A549 (cell line): ENCODE results near the gene MGAT5B. TPM values are rescaled to one million over a fixed set of nuclear protein-coding genes. Genes with fewer than 3 reads are reported as not detected.

Source experiments
- ATAC-seq, 2 experiments: fragments of 200-7000 bp in 1 of 2; fragments of >200 bp in 1 of 2; cut with Nextera tagmentation in 1 of 2; cut with Tn5 transposase in 1 of 2; 3 replicates each; pipeline versions ENCODE4 v1.8.0 to v1.9.1; 2018 to 2020; ENCODE audit warnings: mild to moderate bottlenecking in 1 of 2, moderate library complexity in 1 of 2
- CTCF ChIA-PET: fragments of 300-600 bp; sonication (Branson Sonifier 250); formaldehyde crosslinking; extraction: SDS; loops from one replicate; lab custom pipeline; 2021; ENCODE audit warnings: antibody characterized with exemption, inconsistent platforms; lab: Yijun Ruan, JAX
- POLR2A ChIA-PET: fragments of 350-600 bp; formaldehyde crosslinking; extraction: SDS; loops from one replicate; lab custom pipeline; 2021; ENCODE audit warnings: antibody characterized with exemption, inconsistent platforms; lab: Yijun Ruan, JAX
- DNase-seq, 2 experiments: peaks; one replicate each; pipeline versions ENCODE4 v3.0.0 to v3.0.0-alpha.2; 2011 to 2016; ENCODE audit warnings: low read depth in 1 of 2, low spot score in 1 of 2
- FAIRE-seq: peaks from 2 replicates; lab custom pipeline; 2011; peaks lifted over from hg19 to GRCh38; lab: Jason Lieb, UNC
- H3K27ac ChIP-seq, 2 experiments: fragments of >200 bp; sonication (Bioruptor Twin); formaldehyde crosslinking; 3 replicates each; pipeline ENCODE4 v1.5.1; 2016 to 2017
- H3K4me1 ChIP-seq: fragments of >200 bp; sonication (Bioruptor Twin); formaldehyde crosslinking; 3 replicates; pipeline ENCODE4 v1.6.1; 2016
- H3K4me2 ChIP-seq: fragments of >200 bp; sonication (Bioruptor Twin); formaldehyde crosslinking; 3 replicates; pipeline ENCODE4 v1.6.1; 2016
- H3K4me3 ChIP-seq: fragments of >200 bp; sonication (Bioruptor Twin); formaldehyde crosslinking; 3 replicates; pipeline ENCODE4 v1.5.1; 2016
- H3K9me3 ChIP-seq: fragments of >200 bp; sonication (Bioruptor Twin); formaldehyde crosslinking; 3 replicates; pipeline ENCODE4 v1.6.1; 2016
- CBX8 ChIP-seq: fragments of 200-600 bp; sonication (generic); IDR thresholded peaks from 2 replicates; pipeline ENCODE4 v1.6.1; 2016
- CEBPB ChIP-seq, 2 experiments: fragments of >200 bp in 1 of 2; sonication (Bioruptor Twin) in 1 of 2; formaldehyde crosslinking in 1 of 2; IDR thresholded peaks; 2 replicates each; pipeline ENCODE4 v1.6.1; 2012 to 2016
- EHMT2 ChIP-seq: fragments of 200-600 bp; sonication (generic); IDR thresholded peaks from 2 replicates; pipeline ENCODE4 v1.6.1; 2016; ENCODE audit warnings: antibody characterized with exemption, low read depth, mild to moderate bottlenecking, moderate library complexity
- ESRRA ChIP-seq: fragments of 150-350 bp; IDR thresholded peaks from 2 replicates; pipeline ENCODE4 v1.6.1; 2014; ENCODE audit warnings: mild to moderate bottlenecking, low read length, borderline replicate concordance
- FOSL2 ChIP-seq, 2 experiments: fragments of 450-650 bp in 1 of 2; fragments of >200 bp in 1 of 2; sonication (Bioruptor Twin) in 1 of 2; formaldehyde crosslinking; IDR thresholded peaks; 2 replicates each; pipeline versions ENCODE4 v1.5.0 to v1.6.1; 2016 to 2020; ENCODE audit warnings: mild to moderate bottlenecking in 1 of 2, moderate library complexity in 1 of 2
- GATA3 ChIP-seq: IDR thresholded peaks from 2 replicates; pipeline ENCODE4 v1.6.1; 2012; ENCODE audit warnings: borderline replicate concordance
- HOXA7 ChIP-seq: fragments of 250-450 bp; sonication (Bioruptor Pico); IDR thresholded peaks from 2 replicates; pipeline ENCODE4 v1.5.0; 2020; ENCODE audit warnings: mild to moderate bottlenecking, moderate library complexity
- JUN ChIP-seq, 2 experiments: fragments of >200 bp; sonication (Bioruptor Twin); formaldehyde crosslinking; IDR thresholded peaks; 2 replicates in 1 of 2; 3 replicates in 1 of 2; pipeline ENCODE4 v1.6.1; 2016 to 2017
- JUNB ChIP-seq: fragments of >200 bp; sonication (Bioruptor Twin); formaldehyde crosslinking; IDR thresholded peaks from 2 replicates; pipeline ENCODE4 v1.6.1; 2016
- KDM5A ChIP-seq: fragments of 200-600 bp; sonication (generic); IDR thresholded peaks from 2 replicates; pipeline ENCODE4 v1.6.1; 2016; ENCODE audit warnings: antibody characterized with exemption, mild to moderate bottlenecking
- MAFK ChIP-seq: fragments of 450-650 bp; IDR thresholded peaks from 2 replicates; pipeline ENCODE4 v1.6.1; 2014; ENCODE audit not compliant: partially characterized antibody
- ZNF302 ChIP-seq: fragments of 250-450 bp; sonication (Bioruptor Pico); IDR thresholded peaks from 2 replicates; pipeline ENCODE4 v1.9.0; 2021; ENCODE audit warnings: inconsistent platforms, mild to moderate bottlenecking, moderate library complexity
- WGBS: methylation state at CpG from one replicate; pipeline ENCODE4 v1.1.6; 2017; ENCODE audit errors: missing lambda C conversion rate; 5-methylcytosine and 5-hydroxymethylcytosine counted together
- polyA plus RNA-seq, 4 experiments: library from polyadenylated mRNA; depleted of rRNA in 3 of 4; stranded (reverse); fragments of >200 nt; fragmentation: RNase III in 1 of 4; extraction: RNeasy Plus Mini Kit Qiagen cat#74134 plus additional on column Dnase treatment in 1 of 4; gene quantifications; 2 replicates in 3 of 4; 3 replicates in 1 of 4; pipeline ENCODE4 v1.2.3, GENCODE V29; 2011 to 2017

Gene MGAT5B
- polyA plus RNA-seq, 2 of the 4 experiments (the other 2 are of a cell fraction): 7.6 to 22.8 TPM

- no peak for TF ChIP-seq ZNF302 (CRISPR knock-in tag)
- ChIA-PET CTCF (interaction anchor here (0.8 to 10.2 kb wide), 4 partner anchors 49 to 222 kb away, joined by 3 to 776 read pairs (median 8); no protein-coding TSS in a partner anchor), POLR2A (no interaction called here)
- no peak for ATAC-seq
- Histone ChIP-seq H3K4me2 (no peak overlapping the region), H3K4me1 (peaks cover 32% of the 10 kb centered on the region), H3K4me3 (no peak overlapping the region), H3K27ac (peak overlapping the region in 1 of 2 experiments; percentile 97; a peak in 2 of 6 replicates), H3K9me3 (no peaks in the 10 kb centered on the region)
- FAIRE-seq: no peak
- 95% methylated on average over 5 of the region's 5 CpGs for WGBS
- DNase-seq: no peak
Measured at GRCh38 chr17:76866203-76866602, 2.0 kb upstream of the MGAT5B start.

GRCh38 chr17:76866774-76867577 is 1.2 kb upstream of the MGAT5B start:
- no peak for DNase-seq
- no peaks in the 10 kb centered on the region for H3K9me3 ChIP-seq
- peaks cover 39% of the 10 kb centered on the region for H3K4me1 ChIP-seq
- WGBS: 66% methylated on average over 9 of the region's 9 CpGs
- peak in 1 of 2 experiments; percentile 38; a peak in 3 of 6 replicates for ATAC-seq
- CTCF ChIA-PET: interaction anchor here (0.5 to 10.2 kb wide), 64 partner anchors 11 to 387 kb away, joined by 3 to 776 read pairs (median 8); no protein-coding TSS in a partner anchor
- H3K4me3 ChIP-seq: no peak overlapping the region
- POLR2A ChIA-PET: interaction anchor here (3.0 kb wide), 1 partner anchor 190 kb away, joined by 17 read pairs; no protein-coding TSS in a partner anchor
- no peak for TF ChIP-seq FOSL2 (IDR thresholded peaks at IDR 0.05)
- peak; percentile 43; the same call in 1 of the 2 replicates for TF ChIP-seq FOSL2 (CRISPR knock-in tag; IDR thresholded peaks at IDR 0.05)
- TF ChIP-seq EHMT2: no peak
- no peak for TF ChIP-seq MAFK
- no peak for TF ChIP-seq HOXA7 (CRISPR knock-in tag)
- TF ChIP-seq KDM5A: no peak
- TF ChIP-seq JUNB: 0 out of 2 replicates have a peak, but pooled peaks have one; percentile 9
- peak overlapping the region; percentile 93 to 97; a peak in 5 of 6 replicates for H3K27ac ChIP-seq
- peak overlapping the region; percentile 87 for H3K4me2 ChIP-seq
- no peak for FAIRE-seq

GRCh38 chr17:76867578-76868175 is 527 bp upstream of the MGAT5B start:
- CTCF ChIA-PET: interaction anchor here (0.5 to 10.2 kb wide), 94 partner anchors 12 to 400 kb away, joined by 3 to 776 read pairs (median 7); no protein-coding TSS in a partner anchor
- H3K4me1 ChIP-seq: peaks cover 46% of the 10 kb centered on the region
- no peak for FAIRE-seq
- H3K4me3 ChIP-seq: peak overlapping the region; percentile 70; the same call in 2 of the 3 replicates
- peak; percentile 6 to 21; a peak in 4 of 6 replicates for ATAC-seq
- H3K27ac ChIP-seq: peak overlapping the region; percentile 93 to 97
- peak overlapping the region; percentile 87 for H3K4me2 ChIP-seq
- POLR2A ChIA-PET: interaction anchor here (0.7 to 3.0 kb wide), 6 partner anchors 178 to 273 kb away, joined by 3 to 17 read pairs (median 3); partner anchors contain the start of gene SEC14L1
- no peaks in the 10 kb centered on the region for H3K9me3 ChIP-seq
- WGBS: 41% methylated on average over 20 of the region's 20 CpGs
- peak in 1 of 2 experiments; percentile 54 for DNase-seq
- TF ChIP-seq CEBPB (IDR thresholded peaks at IDR 0.05) (no peak), JUNB (0 out of 2 replicates have a peak, but pooled peaks have one; percentile 3)

GRCh38 chr17:76868669-76869495 is 678 bp downstream of the MGAT5B start:
- Histone ChIP-seq H3K4me1 (peaks cover 59% of the 10 kb centered on the region), H3K4me2 (peak overlapping the region; percentile 87), H3K4me3 (peak overlapping the region; percentile 70), H3K27ac (peak overlapping the region; percentile 93 to 97), H3K9me3 (no peaks in the 10 kb centered on the region)
- FAIRE-seq (no peak), DNase-seq (peak; percentile 33 to 48), ATAC-seq (peak; percentile 4 to 19; a peak in 4 of 6 replicates)
- ChIA-PET CTCF (interaction anchor here (0.7 to 10.2 kb wide), 76 partner anchors 12 to 399 kb away, joined by 3 to 776 read pairs (median 7); no protein-coding TSS in a partner anchor), POLR2A (interaction anchor here (1.0 to 3.0 kb wide), 5 partner anchors 177 to 272 kb away, joined by 3 to 17 read pairs (median 3); partner anchors contain the start of gene SEC14L1)
- peak in 1 of 2 experiments; percentile 77; a peak in 1 of 5 replicates for TF ChIP-seq JUN (IDR thresholded peaks at IDR 0.05)
- no peak for TF ChIP-seq CBX8
- TF ChIP-seq GATA3: no peak
- no peak for TF ChIP-seq ESRRA
- no peak for TF ChIP-seq JUNB
- WGBS: 14% methylated on average over 31 of the region's 84 CpGs
